ENCODE data around the gene PPP1R14C.

Gene PPP1R14C

DNA sequence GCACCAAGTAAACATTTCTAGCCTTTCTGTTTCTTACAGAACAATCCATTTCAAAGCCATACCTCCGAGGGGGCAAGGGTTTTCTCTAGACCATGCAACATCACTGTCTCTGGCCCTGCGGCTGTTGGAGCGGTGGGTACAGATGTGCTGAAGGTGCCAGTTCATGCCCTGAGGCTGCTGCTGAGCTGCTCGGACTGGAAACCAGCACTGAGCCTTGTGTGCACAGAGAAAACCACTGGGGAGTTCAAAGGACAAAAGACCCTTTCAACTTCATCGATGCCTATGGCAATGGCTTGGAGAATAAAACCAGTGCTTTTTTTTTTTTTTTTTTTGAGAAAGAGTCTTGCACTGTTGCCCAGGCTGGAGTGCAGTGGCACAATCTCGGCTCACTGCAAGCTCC, 132.6 kb downstream of the PPP1R14C start:
- DNase-seq: no peak

DNA sequence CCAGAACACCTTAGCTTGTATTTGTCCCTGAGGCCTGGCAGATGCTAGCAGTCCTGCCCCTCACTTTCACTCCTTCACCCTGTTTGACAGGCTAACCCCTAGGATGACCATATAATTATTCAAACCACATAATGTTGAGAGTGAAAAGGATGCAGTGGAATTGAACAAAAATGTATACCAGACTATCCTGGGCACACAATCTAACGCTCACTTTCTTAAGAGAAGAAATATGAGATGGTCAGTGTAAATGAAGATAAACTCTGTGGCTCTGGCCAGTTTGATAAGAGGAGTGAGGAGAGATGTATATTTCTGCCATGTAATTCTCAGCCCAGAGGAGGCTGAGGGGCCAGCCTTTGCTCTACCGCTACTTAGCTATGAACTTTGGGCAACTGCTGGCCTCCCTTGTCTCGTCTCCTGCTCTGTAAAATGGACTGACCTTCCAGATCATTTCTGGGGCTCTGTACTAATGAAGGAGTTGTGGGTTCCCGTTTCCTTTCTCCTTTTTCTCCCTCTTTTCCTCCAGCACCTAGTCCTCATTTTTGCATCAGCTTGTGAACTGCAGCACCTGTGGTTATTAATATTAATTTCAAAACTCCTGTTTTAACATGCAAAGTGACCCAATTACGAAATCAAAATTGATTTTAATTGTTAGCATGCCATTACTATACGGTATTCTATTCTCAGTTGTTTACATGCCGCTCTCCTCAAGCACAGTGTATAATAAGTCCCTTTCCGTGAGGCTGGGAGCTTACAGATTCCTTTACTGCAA, 133.5 kb downstream of the PPP1R14C start:
- no peak for DNase-seq

DNA sequence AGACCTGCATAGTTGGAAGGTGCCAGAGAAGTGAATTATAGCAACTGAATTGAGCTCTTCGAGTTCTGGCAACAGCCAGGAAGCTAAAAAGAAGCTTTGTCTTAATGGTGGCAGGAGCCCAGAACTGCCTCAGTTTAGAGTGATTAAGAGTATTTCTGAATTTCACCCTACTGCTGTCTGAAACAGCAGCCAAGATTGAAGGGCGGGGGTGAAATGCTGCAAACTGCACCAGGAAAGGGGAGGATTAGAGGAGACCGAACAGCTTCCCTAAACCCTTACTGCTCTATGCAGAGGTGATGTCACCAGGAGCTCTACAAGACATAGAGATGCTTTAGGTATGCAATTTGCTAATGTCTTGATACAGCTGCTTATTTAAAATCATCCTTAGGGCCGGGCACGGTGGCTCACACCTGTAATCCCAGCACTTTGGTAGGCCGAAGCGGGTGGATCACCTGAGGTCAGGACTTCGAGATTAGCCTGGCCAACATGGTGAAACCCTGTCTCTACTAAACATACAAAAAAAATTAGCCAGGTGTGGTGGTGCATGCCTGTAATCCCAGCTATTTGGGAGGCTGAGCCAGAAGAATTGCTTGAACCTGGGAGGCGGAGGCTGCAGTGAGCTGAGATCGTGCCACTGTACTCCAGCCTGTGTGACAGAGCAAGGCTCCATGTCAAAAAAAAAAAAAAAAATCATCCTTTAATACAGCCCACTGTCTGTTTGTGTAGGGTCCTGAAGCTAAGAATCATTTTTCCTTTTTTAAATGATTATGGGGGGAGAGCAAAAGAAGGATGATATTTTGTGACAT, 134.3 kb downstream of the PPP1R14C start:
- no peak for DNase-seq

DNA sequence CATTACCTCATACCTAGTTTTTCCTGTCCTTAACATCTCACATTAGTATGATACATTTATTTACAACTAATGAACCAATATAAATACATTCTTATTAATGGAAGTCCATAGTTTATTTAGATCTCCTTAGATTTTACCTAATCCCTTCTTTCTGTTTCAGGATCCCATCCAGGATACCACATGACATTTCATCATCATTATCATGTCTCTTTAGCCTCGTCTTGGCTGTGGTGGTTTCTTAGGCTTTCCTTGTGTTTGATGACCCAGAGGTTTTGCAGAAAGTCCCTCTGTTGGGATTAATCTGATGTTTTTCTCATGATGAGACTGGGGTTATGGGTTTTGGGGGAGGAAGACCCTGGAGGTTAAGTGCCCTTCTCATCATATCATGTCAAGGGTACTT, 136.7 kb downstream of the PPP1R14C start:
- no peak for DNase-seq

DNA sequence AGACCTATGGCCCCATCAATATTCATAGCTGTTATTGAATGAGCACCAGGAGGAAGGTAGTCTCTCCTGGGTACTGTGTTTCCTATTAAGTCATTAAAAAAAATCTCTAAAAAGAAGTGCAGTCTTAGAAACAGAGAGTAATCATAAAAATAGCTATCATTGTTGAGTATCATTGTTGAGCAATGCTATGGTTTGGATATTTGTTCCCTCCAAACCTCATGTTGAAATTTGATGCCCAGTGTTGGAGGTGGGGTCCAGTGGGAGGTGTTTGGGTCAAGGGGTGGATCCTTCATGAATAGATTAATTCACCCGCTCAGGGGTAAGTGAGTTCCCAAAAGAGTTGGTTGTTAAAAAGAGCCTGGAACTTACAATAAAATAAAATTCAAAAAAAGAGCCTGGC, 137.9 kb downstream of the PPP1R14C start:
- no peak for DNase-seq

DNA sequence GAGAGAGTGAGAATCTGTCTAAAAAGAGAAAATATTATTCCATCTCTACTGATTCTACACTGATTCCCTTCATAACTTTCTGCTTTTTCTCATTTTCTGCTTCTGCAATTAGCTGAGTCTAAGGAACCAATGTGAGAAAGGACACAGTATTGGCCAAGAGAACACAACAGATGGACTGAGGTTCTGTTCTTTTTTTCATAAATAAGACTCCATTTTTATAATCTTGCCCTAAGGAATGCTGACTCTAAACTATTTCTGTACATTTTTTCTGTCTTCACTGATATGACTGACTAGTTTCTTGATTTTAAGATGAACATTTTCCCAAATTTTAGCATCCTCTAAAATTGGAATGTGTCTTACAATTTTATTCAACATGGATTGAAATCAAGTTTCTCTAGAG, 138.9 kb downstream of the PPP1R14C start:
- no peak for DNase-seq

DNA sequence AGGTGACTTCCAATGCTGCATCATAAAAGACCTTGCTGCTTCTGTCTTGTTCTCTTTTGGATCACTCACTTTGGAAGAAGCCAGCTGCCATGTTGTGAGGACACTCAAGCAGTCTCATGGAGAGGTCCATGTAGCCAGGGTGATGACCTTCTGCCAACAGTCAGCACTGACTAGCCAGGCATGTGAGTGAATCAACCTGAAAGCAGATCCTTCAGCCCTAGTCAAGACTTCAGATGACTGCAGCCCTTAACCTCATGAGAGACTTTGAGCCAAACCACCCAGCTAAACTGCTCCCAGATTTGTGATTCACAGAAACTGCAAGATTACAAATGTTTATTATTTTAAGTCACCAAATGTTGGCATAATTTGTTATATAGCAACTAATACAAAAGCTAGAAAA, 140.0 kb downstream of the PPP1R14C start:
- no peak for DNase-seq

DNA sequence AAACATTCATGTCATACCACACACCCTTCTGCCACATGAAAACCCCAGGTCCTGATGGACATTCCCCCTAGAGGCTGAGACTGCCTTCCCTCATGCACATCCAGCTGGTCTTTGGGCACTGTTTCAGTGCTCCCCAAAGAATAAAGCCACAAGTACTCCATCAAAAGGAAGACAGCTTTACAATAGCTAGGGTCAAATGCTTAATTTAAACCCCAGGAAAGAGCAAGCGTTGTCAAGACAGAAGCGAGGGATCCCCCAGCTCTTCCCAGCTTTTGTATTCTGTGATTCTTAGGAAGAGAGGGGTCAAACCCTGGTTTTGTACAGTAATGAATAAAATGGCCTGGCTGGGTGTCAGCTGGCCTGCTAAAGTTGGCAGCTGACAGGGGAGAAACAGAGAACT, 143.6 kb downstream of the PPP1R14C start:
- DNase-seq: no peak

DNA sequence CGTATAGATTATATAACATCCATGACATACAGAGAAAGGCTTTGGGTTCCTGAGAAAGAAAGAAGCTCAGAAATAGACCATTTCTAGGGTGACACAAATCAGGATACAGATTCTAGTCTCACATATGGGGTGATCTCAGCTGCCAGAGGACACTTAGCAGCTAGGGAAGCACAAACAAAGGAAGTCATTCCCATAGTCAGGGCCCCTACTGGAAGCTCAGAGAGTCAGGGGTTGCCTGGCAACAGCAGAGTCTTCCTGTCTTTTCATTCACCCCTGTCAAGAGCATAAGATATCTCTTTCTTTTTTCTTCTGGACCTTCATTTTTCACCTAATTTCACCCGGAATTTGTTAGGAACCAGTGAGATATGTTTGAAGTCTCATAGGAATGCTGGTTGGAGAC, 144.1 kb downstream of the PPP1R14C start:
- no peak for DNase-seq

DNA sequence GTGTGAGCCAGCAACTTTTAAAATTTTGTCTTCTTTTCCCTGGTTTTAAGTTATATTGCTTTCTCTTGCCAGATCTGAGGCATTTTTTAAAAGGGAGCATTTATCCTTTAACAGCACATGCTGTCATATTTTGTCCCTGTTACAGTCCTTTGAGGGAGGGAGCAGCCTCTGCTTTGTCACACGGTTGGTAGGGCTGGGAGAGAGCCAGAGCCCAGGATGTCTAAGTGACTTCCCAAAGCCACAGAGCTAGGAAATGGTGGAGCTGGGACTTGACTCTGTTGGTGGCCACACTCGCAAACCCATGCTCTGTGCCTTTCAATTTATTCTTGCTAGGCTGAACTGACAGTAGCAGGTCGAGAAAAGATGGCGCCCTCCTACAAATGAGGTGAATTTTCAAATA, 145.6 kb downstream of the PPP1R14C start:
- DNase-seq: no peak

DNA sequence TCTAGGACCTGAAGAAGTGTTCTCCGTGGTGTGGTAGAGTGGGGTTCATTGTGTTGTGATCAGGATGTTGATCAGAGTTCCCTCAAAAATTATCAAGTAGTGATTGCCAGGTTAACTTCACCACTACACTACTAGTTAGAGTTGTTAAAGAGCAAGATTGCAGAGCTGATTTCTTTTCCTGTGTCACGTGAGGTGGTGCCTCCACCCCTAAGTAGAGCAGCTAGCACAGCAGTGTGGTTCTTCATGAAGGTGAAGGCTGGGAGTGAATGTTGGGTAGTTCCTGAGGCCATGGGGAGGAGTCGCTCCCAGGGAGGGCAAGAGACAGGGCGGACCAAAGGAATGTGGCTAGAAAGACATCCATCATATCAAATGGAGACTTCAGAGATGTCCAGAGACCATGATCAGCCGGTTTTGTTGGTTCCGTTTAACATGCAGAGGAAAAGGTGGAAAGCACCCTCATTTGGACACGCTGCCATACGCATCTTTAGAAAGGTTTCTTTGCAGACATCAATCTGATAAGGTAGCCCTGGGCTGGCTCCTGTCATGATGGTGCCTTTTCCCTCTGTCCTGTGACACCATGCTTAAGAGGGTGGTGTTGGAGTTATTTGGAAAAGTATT, 146.7 kb downstream of the PPP1R14C start:
- DNase-seq: no peak

DNA sequence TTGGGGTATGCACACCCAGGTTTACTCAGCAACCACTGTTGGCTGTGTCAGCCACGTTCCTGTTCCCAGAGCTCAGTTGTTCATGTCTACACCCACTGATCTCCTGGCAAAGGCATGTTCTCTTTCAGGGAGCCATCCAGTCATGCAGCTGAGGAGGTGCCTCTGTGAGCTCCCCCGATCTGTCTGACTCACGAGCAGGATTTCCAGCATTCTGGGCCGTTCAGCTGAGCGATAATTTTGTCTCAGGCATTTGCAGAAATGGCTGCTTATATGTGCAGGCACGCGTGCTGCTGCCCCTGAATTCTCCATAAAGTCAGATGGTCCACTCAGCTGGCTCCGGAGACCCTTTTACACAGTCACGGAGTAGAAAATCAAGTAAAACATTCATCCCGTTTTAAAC, 147.6 kb downstream of the PPP1R14C start:
- DNase-seq: no peak

DNA sequence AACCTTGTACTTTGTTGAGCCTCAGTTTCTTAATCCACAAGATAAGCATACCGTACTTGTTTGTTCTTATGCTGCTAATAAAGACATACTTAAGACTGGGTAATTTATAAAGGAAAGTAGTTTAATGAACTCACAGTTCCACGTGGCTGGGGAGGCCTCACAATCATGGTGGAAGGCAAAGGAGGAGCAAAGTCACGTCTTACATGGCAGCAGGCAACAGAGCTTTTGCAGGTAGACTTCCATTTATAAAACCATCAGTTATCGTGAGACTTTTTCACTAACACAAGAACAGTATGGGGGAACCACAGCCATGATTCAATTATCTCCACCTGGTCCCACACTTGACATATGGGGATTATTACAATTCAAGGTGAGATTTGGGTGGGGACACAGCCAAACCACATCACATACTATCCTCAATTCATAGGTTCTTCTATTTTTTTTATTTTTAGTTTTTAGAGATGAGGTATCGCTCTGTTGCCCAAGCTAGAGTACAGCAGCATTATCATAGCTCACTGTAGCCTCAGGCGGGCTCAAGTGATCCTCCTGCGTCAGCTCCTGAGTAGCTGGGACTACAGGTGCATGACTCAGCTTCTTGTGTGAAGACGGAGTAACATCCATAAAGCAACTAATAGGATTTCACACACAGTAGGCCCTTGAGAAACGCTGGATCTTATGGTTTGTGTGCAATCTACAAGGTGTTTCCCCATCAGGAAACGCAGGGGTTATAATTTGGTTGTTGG, 149.3 kb downstream of the PPP1R14C start:
- DNase-seq: no peak

DNA sequence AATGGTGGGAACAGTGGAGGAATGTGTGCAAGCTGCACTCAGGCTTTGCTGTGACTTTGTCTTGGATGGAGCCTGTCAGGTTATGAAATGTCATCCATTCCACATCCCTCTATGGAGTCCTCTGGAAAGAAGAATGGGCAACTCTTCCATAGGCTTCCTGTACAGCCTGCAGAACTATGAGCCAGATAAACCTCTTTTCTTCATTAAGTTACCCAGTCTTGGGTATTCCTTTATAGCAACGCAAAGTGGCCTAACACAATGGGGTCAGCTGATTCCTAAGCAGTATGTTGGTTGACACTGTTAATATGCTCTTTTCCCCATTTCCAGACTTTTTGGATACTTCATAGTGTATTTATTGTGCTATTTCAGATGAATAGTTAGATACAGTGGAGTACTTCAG, 150.2 kb downstream of the PPP1R14C start:
- no peak for DNase-seq

DNA sequence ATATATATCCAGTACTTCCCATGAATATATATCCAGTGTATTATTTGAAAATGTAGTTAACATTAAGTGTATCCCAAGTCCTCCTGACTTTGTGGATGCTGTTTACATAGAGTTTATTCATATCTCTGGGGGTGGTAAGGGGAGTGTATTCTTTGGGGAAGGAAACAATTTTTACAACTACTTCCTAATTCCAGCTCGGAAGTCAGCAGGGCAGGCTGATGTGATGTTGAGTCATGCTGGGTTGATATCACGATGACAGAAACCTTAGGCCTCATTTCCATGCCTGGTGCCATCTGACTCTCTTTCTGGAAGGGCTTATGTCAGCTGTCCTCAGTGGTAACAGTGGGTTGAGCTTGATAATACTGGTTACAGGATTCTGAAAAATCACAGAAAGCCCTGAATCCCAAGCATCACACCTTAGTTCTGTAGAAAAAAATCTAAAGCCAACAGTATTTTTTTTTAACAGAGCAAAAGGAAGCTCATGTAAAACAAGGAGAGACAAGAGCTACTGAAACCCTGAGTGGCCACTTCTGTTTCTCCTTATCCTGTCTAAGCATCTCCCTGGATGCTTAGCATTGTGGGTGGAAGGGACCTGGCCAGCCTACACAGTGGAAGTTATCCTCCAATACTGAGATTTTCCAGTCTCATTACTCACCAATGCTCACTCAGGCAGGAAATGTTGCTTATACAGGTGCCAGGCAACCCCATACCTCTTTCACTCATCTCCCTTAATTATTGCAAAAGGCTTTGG, 150.8 kb downstream of the PPP1R14C start:
- no peak for DNase-seq

DNA sequence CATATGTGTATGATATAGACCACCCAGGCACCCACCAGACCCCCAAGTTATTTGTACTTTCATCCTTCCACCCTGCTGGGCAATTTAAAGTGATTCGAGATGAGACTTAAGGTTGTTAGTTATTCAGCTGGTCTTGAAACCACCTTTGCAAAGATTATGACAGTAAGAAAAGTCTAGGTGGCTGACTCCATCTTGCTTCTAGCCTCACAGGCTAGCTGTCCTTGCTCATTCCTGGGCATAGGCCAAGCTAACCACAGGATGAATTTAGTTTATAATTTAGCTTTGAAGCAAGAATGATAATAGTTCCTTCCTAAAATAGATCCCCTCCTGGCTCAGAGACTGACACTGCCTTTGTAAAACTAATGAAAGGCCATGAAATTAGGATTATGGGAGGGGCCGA, 154.0 kb downstream of the PPP1R14C start:
- DNase-seq: no peak

DNA sequence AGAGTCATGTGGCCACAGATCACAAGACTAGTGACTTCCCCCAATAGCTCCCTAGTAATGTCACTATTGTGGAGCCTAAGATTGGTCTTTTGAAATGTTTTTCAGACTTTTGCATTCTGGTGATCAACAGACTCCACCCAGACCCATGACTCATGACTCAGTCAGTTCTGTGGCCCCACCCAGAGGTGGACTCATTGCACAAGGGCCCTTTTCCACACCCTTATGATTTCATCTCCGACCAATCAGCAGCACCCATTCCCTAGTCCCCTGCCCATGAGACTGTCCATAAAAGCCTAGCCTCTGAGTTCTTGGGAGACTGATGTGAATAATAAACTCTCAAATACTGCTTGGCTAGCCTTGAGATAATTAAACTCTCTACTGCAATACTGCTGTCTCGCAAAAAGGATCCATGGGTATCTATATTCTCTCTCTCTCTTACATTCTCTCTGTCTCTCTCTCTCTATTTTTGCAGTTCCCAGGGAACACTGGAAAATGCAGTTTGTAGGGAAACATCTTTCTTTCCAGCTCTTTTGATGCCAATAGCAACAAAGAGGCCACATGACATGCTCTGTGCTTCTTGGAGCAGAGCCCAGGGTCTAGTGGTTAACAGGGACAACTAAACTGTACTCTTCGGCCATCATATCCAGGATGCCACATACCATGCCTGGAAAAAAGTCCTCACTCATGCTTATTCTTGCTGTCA, 154.6 kb downstream of the PPP1R14C start:
- DNase-seq: no peak

DNA sequence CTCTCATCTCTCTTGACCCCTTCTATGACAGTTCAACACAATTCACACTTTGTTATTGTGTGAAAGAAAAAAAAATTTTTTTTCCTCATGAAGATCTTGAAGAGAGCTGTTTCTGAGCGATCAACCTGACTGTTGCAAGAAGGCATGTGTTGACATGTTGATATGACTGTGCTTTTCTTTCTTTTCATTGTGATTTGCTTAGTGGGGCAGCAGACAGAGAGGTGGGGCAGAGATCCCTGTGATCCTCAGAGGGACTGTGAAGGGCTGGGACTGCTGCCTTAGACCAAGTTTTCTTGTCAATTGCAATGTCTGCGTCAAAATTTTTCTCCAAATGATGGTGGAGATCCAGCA, 155.2 kb downstream of the PPP1R14C start:
- DNase-seq: no peak

DNA sequence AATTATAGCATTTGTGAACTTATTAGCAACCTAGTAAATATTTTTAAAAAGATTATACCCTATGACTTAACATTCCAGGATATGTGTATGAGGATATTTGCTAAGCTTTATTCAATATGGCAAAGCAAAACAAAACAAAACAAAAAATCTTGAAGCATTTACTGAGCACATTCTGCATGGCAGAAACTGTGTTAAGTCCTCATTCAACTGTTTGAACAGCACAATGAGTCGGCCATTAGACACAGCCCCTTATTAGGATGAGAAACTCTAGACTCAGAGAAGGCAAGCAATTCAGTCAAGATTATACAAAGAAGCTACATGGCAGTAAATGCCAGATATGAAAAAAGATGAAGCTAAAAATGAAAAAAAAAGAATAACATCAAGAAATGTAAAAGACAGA, 155.8 kb downstream of the PPP1R14C start:
- DNase-seq: no peak
